Right hindlimb (tissue), 1 donor: Measurements from ENCODE around the gene UBE3D.
A peak's percentile ranks its signal among the peaks of the same experiment; 100 is the strongest.

Source experiments
- DNase-seq: peaks from one replicate; pipeline ENCODE4 v3.0.0-alpha.2; 2018

UBE3D gene, protein sequence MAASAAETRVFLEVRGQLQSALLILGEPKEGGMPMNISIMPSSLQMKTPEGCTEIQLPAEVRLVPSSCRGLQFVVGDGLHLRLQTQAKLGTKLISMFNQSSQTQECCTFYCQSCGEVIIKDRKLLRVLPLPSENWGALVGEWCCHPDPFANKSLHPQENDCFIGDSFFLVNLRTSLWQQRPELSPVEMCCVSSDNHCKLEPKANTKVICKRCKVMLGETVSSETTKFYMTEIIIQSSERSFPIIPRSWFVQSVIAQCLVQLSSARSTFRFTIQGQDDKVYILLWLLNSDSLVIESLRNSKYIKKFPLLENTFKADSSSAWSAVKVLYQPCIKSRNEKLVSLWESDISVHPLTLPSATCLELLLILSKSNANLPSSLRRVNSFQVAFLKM

GRCh38 chr6:83065511-83066192, at the start of gene UBE3D:
TSS of gene UBE3D (minus strand) at chr6:83065841. CDS start at chr6:83065718, 123 bp downstream.
- peak; percentile 91 for DNase-seq

DNA sequence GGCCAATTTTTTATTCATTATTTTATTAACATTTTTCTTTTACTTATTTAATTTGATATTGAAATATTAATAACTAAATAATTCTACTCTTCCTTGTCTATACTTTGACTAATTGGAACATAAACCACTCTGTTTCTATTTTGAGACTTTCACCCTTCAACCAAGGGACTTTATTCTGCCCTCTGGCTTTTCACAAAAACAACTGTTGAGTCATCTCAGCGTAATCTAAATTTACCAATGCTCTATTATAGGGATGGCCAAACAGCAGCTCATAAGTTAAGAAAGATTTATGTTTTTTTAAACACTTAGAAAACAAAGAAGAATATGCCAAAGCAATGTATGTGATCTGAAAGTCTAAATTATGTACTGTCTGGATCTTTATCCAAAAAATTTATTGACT, 48.5 kb upstream of the UBE3D start:
- DNase-seq: no peak

DNA sequence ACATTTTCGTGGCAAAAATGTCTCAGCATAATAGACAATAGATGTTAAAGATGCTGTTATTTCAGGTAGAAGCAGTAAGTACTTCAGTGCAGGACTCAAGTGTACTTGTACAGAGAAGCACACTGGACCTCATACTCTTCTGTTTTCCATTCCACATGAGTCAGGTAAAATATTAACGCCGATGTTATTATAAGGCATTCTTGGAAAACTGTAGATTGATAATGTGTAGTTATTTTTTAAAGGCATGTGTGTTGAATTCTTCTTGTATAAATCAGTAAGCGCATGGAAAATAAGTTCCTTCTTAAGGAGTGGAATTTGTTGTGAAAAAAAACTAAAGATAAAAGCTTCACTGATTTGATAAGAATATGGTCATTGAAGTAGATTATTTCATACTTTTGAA, 47.6 kb upstream of the UBE3D start:
- DNase-seq: no peak

DNA sequence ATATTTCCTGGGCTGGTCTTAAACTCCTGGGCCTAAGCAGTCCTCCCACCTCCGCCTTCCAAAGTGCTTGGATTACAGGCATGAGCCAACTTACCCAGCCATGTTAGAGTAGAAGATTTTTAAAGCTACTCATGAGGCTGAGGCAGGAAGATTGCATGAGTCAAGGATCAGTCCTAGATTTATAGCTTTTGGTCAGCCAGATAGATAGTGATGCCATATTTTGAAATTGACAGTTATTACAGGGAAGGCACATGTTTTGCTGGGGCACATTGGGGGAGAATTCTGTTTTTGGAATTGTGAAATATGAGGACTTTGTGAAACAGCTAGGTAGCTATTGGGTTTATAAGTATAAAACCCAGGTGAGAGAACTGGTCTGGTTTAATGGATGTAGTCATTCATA, 42.7 kb upstream of the UBE3D start:
- no peak for DNase-seq

- no peak for DNase-seq
Observed at GRCh38 chr6:83098589-83098988, 32.9 kb upstream of the UBE3D start.

GRCh38 chr6:83097675-83098074, 32.0 kb upstream of the UBE3D start:
- DNase-seq: no peak

GRCh38 chr6:83097204-83097603, 31.6 kb upstream of the UBE3D start:
- DNase-seq: no peak

DNA sequence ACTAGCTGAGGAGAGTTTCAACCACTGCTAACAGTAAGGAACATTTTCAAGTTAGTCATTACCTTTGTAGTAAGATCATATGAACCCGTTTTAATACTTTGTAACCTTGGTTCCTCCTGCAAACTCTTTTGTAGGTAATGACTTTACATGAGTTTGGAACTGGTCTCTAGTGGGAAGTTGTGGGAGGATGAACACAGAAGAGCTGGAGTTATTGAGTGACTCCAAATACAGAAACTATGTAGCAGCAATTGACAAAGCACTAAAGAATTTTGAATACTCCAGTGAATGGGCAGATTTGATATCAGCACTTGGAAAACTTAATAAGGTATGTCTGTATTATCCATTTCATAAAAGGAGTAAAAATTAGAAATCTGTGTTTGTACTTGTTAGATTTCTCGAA, 31.1 kb upstream of the UBE3D start:
- no peak for DNase-seq

- DNase-seq: no peak
Observed at GRCh38 chr6:83092756-83093399, 27.2 kb upstream of the UBE3D start.

DNA sequence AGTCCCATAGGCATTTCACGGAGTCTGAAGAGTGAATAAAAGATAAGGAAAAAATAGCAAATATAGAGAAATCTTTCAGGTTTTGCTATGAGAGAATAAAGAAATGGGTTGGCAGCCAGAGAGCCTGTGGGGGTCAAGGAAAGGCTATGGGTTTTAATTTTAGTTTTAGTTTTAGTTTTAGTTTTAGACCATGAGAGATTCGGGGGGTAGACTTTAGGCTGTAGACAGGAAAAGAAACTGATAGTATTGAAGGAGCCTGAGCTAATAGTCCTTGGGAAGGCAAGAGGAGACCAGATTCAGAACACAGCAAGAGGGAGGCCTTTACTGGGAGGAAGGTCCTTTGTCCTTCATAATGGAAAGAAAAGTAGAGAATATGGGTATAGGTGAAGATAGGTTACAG, 21.1 kb upstream of the UBE3D start:
- DNase-seq: no peak

DNA sequence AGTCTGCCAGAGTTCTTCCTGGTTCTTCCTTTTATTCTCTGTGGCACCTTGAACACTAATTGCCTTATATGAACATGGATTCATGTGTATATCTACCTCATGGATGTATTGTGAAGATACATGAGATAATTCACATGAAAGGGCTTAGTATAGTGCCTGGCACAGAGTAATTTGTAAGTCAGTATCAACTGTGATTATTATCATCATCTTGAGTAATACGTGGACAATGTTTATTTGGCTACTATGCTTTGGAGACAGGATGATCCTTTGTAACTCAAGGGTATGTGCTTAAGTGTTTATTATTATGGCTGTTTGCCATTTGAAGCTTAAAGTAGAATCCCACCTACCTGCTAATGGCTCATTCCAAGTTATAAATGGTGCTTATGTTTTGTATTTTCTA, 17.8 kb upstream of the UBE3D start:
- no peak for DNase-seq

GRCh38 chr6:83073615-83074014, 8.0 kb upstream of the UBE3D start:
- DNase-seq: no peak

DNA sequence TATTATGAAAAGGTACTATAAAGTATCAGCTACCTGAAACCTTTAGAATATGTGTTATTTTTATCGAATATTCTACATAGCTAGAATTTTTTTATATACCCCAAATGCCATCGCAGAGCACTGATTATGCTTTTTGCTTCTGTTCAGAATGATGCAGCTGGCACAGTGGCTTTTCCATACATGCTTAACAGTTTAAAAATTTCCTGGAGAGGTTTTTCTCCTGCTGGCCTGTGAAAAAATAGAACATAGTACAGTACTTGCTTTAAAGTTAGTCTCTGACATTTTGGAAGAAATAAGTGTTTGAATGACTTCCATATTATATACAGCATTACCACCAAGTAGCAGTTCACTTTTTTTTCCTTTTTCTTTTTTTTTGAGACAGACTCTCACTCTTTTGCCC, 7.1 kb upstream of the UBE3D start:
- no peak for DNase-seq

DNA sequence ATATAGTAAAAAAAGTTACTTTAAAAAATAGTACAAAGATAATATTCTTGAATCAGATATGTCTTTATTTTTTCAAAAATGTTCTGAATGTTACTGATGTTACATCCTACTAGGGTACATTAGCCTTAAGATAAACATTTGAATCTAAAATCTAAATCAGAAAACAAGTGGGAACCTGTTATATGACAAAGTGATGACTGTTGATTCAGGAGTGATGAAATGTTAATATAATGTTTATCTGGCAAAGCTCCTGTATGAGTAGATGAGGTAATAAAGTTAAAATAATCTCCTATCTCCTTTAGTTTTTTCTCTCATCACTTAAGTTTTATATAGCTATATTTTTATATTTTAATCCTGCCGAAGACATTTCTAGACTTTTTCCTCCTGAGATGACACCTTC, 6.1 kb upstream of the UBE3D start:
- DNase-seq: no peak

GRCh38 chr6:83071023-83071422, 5.4 kb upstream of the UBE3D start:
- DNase-seq: no peak

- no peak for DNase-seq
Observed at GRCh38 chr6:83069633-83070032, 4.0 kb upstream of the UBE3D start.

DNA sequence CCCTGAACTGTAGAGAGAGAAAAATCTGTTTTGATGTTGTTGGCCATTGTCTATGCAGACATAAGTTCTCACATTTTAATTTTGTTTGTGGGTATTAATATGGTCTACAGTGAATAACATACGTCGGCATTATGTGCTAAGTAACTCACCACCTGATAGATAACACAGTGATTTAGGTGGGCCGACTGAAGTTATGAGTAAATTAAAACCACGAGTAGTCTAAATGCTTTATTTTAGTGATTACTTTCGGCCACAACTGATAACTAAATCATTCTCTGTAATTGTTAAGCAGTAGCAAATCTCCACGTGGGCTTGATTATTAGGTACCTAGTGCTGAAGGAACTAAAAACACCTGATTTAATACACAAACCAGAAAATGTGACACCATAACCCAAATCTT, 3.0 kb upstream of the UBE3D start:
- no peak for DNase-seq

DNA sequence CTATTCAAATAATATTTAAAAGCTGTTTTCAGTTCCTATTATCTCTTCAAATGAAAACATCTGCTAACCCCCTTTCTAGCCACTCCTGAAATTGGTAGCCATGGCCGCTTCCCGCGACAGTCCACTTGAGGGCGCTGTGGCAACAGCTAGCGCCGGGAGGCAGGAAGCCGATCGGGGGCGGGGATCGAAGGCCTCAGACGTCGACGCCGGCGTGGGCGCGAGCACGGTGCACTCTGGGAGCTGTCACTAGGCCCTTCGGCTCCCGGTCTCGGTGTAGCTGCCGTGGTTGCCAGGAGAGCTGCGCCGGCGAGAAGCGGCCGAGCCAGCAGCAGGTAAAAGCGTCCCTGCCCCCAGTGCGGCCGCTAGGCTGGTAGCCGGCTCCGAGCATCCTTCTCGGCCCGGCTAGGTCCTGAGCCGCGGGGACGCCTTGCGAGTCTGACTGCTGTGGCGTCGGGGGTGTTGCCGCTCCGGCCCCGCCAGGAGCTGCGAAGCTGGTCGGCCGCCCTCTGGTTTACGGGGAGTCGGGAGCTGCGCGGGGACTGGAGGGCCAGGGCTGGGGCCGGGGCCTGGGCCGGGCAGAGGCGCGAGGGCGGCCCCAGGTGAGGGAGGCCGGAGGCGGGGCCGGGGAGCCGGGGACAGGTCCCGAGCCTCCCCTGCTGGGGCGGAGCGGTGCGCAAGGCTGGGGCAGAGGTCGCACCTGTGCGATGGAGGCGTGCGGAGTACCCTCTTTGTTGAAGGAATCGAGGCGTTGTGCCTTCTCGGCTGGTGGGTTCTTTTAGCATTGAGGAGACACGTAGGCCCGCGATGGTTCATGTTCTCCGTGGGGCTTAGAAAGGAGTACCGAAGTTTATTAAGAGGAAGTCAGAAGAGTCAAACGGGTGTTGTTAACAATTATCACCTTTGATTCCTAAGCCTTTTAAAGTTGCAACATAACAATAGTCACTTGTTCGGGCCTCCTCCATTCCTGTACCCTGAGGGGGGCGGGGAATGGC, 2.1 kb upstream of the UBE3D start, which contains the start of gene DOP1A:
Gene DOP1A (plus strand): TSS at position 224 of the 992 bp plus-strand sequence. CDS start 29,307 bp downstream, outside the sequence.
- DNase-seq: peak; percentile 96

DNA sequence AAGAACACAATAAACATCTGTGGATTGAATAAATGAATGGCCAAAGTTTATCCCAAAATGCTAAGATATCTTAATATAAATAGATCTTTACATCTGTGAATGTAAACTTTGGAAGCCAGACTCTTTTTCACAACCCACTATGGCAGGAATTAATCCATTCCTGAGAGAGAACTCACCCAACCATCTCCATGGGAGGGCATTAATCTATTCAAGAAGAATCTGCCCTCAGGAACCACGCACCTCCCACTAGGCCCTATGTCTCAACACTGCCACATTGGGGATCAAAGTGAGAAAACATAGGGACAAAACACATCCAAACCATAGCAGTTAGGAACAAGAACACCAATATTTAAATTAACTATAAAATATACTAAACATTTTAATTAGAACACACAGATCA, 3.4 kb downstream of the UBE3D start:
- DNase-seq: no peak

DNA sequence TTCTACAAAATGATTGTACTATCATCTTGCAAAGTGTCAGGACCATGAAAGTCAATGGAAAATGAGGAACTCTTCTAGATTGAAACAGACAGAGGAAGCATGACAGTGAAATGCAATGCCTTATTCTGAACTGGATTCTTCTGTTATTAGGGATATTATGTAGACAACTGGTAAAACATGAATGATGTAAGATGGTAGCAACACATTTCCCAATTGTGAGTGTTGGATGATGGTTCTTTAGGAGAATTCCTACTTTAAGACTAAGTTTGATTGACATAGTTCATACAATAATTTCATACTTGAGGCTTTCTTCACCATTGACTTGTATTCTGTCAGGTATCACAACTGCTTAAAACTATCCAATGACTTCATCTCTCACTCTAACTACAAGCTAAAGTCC, 4.5 kb downstream of the UBE3D start:
- no peak for DNase-seq

- peak; percentile 55 for DNase-seq
Observed at GRCh38 chr6:83057705-83058321, 7.8 kb downstream of the UBE3D start.

DNA sequence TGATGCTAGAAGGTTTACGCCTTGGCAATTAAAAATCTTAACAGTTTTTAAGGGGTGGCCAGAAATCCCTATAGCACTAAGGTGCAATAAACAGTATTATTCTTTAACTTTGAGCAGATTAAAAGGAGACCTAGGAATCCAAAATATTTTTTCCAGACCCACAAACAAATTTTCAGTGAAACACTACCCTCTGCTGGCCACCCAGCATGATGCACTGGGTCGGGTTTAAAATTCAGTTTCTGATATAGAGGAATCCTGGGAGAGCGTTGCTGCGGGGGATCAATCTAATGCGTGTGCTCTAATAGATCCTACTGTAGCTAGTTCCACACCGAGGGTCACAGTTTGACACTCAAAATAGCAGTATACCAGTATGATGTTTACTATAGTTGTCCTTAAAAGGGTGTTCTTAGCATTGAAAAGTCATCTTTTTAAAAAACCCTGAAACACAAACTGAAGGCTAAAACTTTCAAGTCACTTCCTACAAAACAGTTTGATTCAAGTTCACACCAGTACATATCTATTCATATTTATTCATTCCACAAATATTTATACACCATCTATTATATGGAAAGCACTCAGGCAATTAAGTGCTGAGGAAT, 10.2 kb downstream of the UBE3D start:
- peak; percentile 72 for DNase-seq
